K562 (cell line): Measurements from ENCODE around the gene SMU1. TPM values are rescaled to one million over a fixed set of nuclear protein-coding genes. Genes with fewer than 3 reads are reported as not detected.

ENCODE experiments used
- ATAC-seq: fragments of 200-7000 bp; cut with Tn5 transposase; 3 replicates; pipeline ENCODE4 v1.9.1; 2020; ENCODE audit warnings: moderate library complexity
- BruUV-seq: library from RNA; stranded (reverse); fragments of 400-500 nt; replicated peaks from 2 replicates; lab custom pipeline; 2021; lab: Mats Ljungman, UMichigan
- CTCF ChIA-PET: fragments of 300-600 bp; formaldehyde crosslinking; extraction: SDS; loops from one replicate; lab custom pipeline; 2021; ENCODE audit warnings: low intra/inter-chr PET ratio; lab: Yijun Ruan, JAX
- POLR2A ChIA-PET: fragments of 300-600, 350-650 bp; sonication (Branson Sonifier 250); formaldehyde crosslinking; extraction: SDS; loops from one replicate; lab custom pipeline; 2021; ENCODE audit warnings: antibody characterized with exemption, inconsistent platforms; lab: Yijun Ruan, JAX
- DNase-seq, 4 experiments: peaks; one replicate each; pipeline versions ENCODE4 v3.0.0 to v3.0.0-alpha.2; 2011 to 2018; ENCODE audit warnings: low spot score in 3 of 4, mixed read lengths in 3 of 4; ENCODE audit errors: extremely low read depth in 1 of 4
- FAIRE-seq: peaks from 2 replicates; lab custom pipeline; 2011; peaks lifted over from hg19 to GRCh38; lab: Jason Lieb, UNC
- H2AFZ ChIP-seq: 2 replicates; pipeline ENCODE4 v1.6.0; 2011; ENCODE audit warnings: low read depth, low read length, control low read depth, inconsistent platforms
- H3K27ac ChIP-seq: fragments of 200-600 bp; 3 replicates; pipeline ENCODE4 v1.8.0; 2011; ENCODE audit warnings: low read depth, mild to moderate bottlenecking, control low read depth, inconsistent platforms, low read length, moderate library complexity, mixed read lengths; ENCODE audit errors: extremely low read depth
- H3K27me3 ChIP-seq, 2 experiments: fragments of 300-600 bp in 1 of 2; 2 replicates in 1 of 2; 3 replicates in 1 of 2; pipeline versions ENCODE4 v1.6.0 to v1.8.0; 2011; ENCODE audit warnings: inconsistent platforms in 2 of 2, low read length in 2 of 2, mild to moderate bottlenecking in 1 of 2, mixed read lengths in 1 of 2, moderate library complexity in 1 of 2; ENCODE audit not compliant: control insufficient read depth in 2 of 2, insufficient read depth in 2 of 2
- H3K36me3 ChIP-seq: fragments of 300-600 bp; 3 replicates; pipeline ENCODE4 v1.8.0; 2011; ENCODE audit warnings: mild to moderate bottlenecking, low read length, inconsistent platforms; ENCODE audit not compliant: control insufficient read depth, insufficient read depth
- H3K4me1 ChIP-seq, 2 experiments: fragments of 200-600 bp in 1 of 2; replicated peaks in 1 of 2; 2 replicates in 1 of 2; 3 replicates in 1 of 2; pipeline versions ENCODE4 v1.5.1 to v1.8.0; 2011; ENCODE audit warnings: inconsistent platforms in 2 of 2, low read length in 2 of 2, mild to moderate bottlenecking in 1 of 2, mixed read lengths in 1 of 2, moderate library complexity in 1 of 2; ENCODE audit not compliant: control insufficient read depth in 2 of 2, insufficient read depth in 2 of 2
- H3K4me2 ChIP-seq: 2 replicates; pipeline ENCODE4 v1.6.1; 2011; ENCODE audit warnings: low read length, control low read depth, inconsistent platforms, mixed read lengths; ENCODE audit not compliant: insufficient read depth
- H3K4me3 ChIP-seq: fragments of 200-600 bp; sonication (generic), shearing (Covaris generic); 2 replicates; pipeline ENCODE4 v1.5.1; 2016; ENCODE audit warnings: control low read depth, inconsistent platforms
- H3K79me2 ChIP-seq: fragments of 200-600 bp; 3 replicates; pipeline ENCODE4 v1.8.0; 2011; ENCODE audit warnings: low read length, inconsistent platforms; ENCODE audit not compliant: control insufficient read depth, insufficient read depth
- H3K9ac ChIP-seq, 2 experiments: 2 replicates each; pipeline versions ENCODE4 v1.6.0 to v1.6.1; 2011; ENCODE audit warnings: low read depth in 2 of 2, low read length in 2 of 2, control low read depth in 1 of 2, inconsistent platforms in 1 of 2, mild to moderate bottlenecking in 1 of 2, mixed read lengths in 1 of 2; ENCODE audit not compliant: insufficient read depth in 1 of 2
- H3K9me1 ChIP-seq: one replicate; pipeline ENCODE4 v1.6.0; 2011; ENCODE audit warnings: inconsistent platforms, mild to moderate bottlenecking, low read length, moderate library complexity; ENCODE audit not compliant: control insufficient read depth, insufficient read depth
- H3K9me3 ChIP-seq: replicated peaks from 2 replicates; pipeline ENCODE4 v1.5.1; 2011; ENCODE audit warnings: low read depth, low read length, inconsistent platforms; ENCODE audit not compliant: control insufficient read depth, insufficient read depth
- H4K20me1 ChIP-seq: replicated peaks from 2 replicates; pipeline ENCODE4 v1.6.1; 2011; ENCODE audit warnings: low read length, inconsistent platforms, mixed read lengths; ENCODE audit not compliant: control insufficient read depth, insufficient read depth
- FOXA3 ChIP-seq, 2 experiments: fragments of 450-650 bp in 1 of 2; sonication (generic) in 1 of 2; formaldehyde crosslinking; IDR thresholded peaks in 1 of 2; conservative IDR thresholded peaks in 1 of 2; 2 replicates each; pipeline versions ENCODE4 v1.4.0 to v1.8.0; 2020 to 2022; ENCODE audit warnings: mild to moderate bottlenecking in 2 of 2, missing genetic modification reagents in 1 of 2
- HNRNPLL ChIP-seq: fragments of 200-400 bp; formaldehyde crosslinking; IDR thresholded peaks from 2 replicates; pipeline ENCODE4 v1.6.1; 2017; ENCODE audit warnings: low read length, low read depth, mild to moderate bottlenecking; ENCODE audit not compliant: poor library complexity, severe bottlenecking
- KLF16 ChIP-seq: IDR thresholded peaks from 2 replicates; pipeline ENCODE4 v1.6.1; 2016; ENCODE audit warnings: antibody characterized with exemption
- MED1 ChIP-seq: sonication (generic); formaldehyde crosslinking; IDR thresholded peaks from 2 replicates; pipeline ENCODE4 v1.8.1; 2023; ENCODE audit warnings: missing genetic modification reagents, borderline replicate concordance
- NFXL1 ChIP-seq: fragments of 450-650 bp; formaldehyde crosslinking; IDR thresholded peaks from 2 replicates; pipeline ENCODE4 v1.4.0; 2021; ENCODE audit warnings: mild to moderate bottlenecking
- PCBP2 ChIP-seq: fragments of 200-400 bp; formaldehyde crosslinking; IDR thresholded peaks from 2 replicates; pipeline ENCODE4 v1.6.1; 2018; ENCODE audit warnings: low read length, low read depth, mild to moderate bottlenecking, moderate library complexity; ENCODE audit not compliant: poor library complexity, severe bottlenecking
- POLR2G ChIP-seq: fragments of 200-400 bp; formaldehyde crosslinking; IDR thresholded peaks from 2 replicates; pipeline ENCODE4 v1.6.1; 2017; ENCODE audit warnings: low read depth, mild to moderate bottlenecking, antibody characterized with exemption, low read length, moderate library complexity
- PRPF4 ChIP-seq: fragments of 200-400 bp; formaldehyde crosslinking; IDR thresholded peaks from one replicate; pipeline ENCODE4 v1.6.1; 2017; ENCODE audit warnings: low read length, low read depth, mild to moderate bottlenecking; ENCODE audit not compliant: insufficient read depth, poor library complexity, severe bottlenecking
- SREBF2 ChIP-seq: sonication (generic); formaldehyde crosslinking; IDR thresholded peaks from 2 replicates; pipeline ENCODE4 v1.4.0; 2020; ENCODE audit warnings: mild to moderate bottlenecking, missing genetic modification reagents
- XRCC5 ChIP-seq: fragments of 200-400 bp; formaldehyde crosslinking; IDR thresholded peaks from 2 replicates; pipeline ENCODE4 v1.6.1; 2017; ENCODE audit warnings: low read depth, mild to moderate bottlenecking, low read length
- ZNF121 ChIP-seq: sonication (generic); formaldehyde crosslinking; conservative IDR thresholded peaks from 2 replicates; pipeline ENCODE4 v1.8.0; 2022; ENCODE audit warnings: missing genetic modification reagents
- WGBS: fragments of 100-300 bp; shearing (Covaris generic); methylation state at CpG from one replicate; pipeline ENCODE4 v1.1.6; 2016; ENCODE audit warnings: low coverage, mixed read lengths; ENCODE audit not compliant: insufficient coverage; ENCODE audit errors: missing lambda C conversion rate; 5-methylcytosine and 5-hydroxymethylcytosine counted together
- in situ Hi-C: fragments of 300-500 bp; cut with MboI; formaldehyde crosslinking; loops from 4 replicates; pipeline ENCODE4 v1.15.0; 2018; ENCODE audit warnings: inconsistent platforms, mixed read lengths
- intact Hi-C: fragments of 100-400 bp; cut with micrococcal nuclease; formaldehyde crosslinking; loops from 2 replicates; pipeline ENCODE4 v1.14.2; 2022
- polyA plus RNA-seq, 8 experiments: library from polyadenylated mRNA; depleted of rRNA in 4 of 8; stranded (reverse) in 5 of 8; unstranded in 3 of 8; fragments of >200 nt; fragmentation: Nextera tagmentation in 2 of 8; fragmentation: Illumina TruSeq in 1 of 8; extraction: Ambion mirVana in 2 of 8; extraction: Trizol in 1 of 8; gene quantifications; 2 replicates each; pipeline versions ENCODE4 v1.2.1 to v1.2.3, GENCODE V29; 2011 to 2014; ENCODE audit warnings: inconsistent platforms in 1 of 8, missing spikeins in 1 of 8
- total RNA-seq, 7 experiments: library from RNA; depleted of rRNA in 6 of 7; stranded (reverse); fragments of >200 nt in 6 of 7; fragmentation: Illumina TruSeq in 2 of 7; extraction: Trizol in 2 of 7; gene quantifications; 2 replicates each; pipeline versions ENCODE4 v1.2.1 to v1.2.3, GENCODE V29; 2011 to 2021; ENCODE audit warnings: low replicate concordance in 1 of 7
- TF ChIP-seq, protein P1 (sequence below): fragments of 450-650 bp; IDR thresholded peaks from 2 replicates; pipeline ENCODE4 v1.6.1; 2016; ENCODE audit warnings: antibody characterized with exemption
- TF ChIP-seq, protein P2 (sequence below): sonication (generic); formaldehyde crosslinking; IDR thresholded peaks from 2 replicates; pipeline ENCODE4 v1.4.0; 2020; ENCODE audit warnings: mild to moderate bottlenecking, missing genetic modification reagents
- TF ChIP-seq, protein P3 (sequence below): fragments of 250-450 bp; sonication (Bioruptor Pico); IDR thresholded peaks from 2 replicates; pipeline ENCODE4 v1.8.0; 2021; ENCODE audit warnings: mild to moderate bottlenecking, moderate library complexity

SMU1 gene
- total and polyA plus RNA-seq, 9 of the 15 experiments (the other 6 are each of a cell fraction or from before 2014, with no cell fraction given) = 13.2 to 33.4 (median 20.7) TPM

DNA sequence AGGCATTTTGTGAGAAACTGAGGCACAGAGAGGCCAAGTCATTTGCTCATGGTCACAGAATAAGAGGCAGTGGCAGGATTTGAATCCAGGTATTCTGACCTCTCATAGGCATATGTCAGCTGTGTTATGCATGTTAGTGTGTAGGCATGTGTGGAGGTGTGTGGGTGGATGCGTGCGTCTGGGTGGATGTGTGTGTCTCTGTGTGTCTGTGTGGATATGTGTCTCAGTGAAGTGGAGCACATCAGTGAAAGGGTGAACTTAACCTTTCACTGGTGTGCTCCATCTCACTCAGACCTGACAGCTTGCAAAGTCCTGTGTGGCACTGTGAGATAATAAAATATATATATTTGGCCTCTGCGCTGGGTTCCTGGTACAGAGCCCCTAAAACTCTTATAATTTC is 32.0 kb upstream of the SMU1 start:
- 97% methylated on average over 3 of the region's 3 CpGs for WGBS
- TF ChIP-seq XRCC5 = no peak
- TF ChIP-seq, protein P1, sequence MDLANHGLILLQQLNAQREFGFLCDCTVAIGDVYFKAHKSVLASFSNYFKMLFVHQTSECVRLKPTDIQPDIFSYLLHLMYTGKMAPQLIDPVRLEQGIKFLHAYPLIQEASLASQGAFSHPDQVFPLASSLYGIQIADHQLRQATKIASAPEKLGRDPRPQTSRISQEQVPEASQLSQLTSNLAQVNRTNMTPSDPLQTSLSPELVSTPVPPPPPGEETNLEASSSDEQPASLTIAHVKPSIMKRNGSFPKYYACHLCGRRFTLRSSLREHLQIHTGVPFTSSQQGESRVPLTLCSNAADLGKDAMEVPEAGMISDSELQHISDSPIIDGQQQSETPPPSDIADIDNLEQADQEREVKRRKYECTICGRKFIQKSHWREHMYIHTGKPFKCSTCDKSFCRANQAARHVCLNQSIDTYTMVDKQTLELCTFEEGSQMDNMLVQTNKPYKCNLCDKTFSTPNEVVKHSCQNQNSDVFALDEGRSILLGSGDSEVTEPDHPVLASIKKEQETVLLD = no peak
- TF ChIP-seq POLR2G = no peak
- TF ChIP-seq FOXA3 (CRISPR knock-in tag; conservative IDR thresholded peaks at IDR 0.05 in 1 of 2, IDR thresholded peaks at IDR 0.05 in 1 of 2) = no peak
- TF ChIP-seq, protein P2, sequence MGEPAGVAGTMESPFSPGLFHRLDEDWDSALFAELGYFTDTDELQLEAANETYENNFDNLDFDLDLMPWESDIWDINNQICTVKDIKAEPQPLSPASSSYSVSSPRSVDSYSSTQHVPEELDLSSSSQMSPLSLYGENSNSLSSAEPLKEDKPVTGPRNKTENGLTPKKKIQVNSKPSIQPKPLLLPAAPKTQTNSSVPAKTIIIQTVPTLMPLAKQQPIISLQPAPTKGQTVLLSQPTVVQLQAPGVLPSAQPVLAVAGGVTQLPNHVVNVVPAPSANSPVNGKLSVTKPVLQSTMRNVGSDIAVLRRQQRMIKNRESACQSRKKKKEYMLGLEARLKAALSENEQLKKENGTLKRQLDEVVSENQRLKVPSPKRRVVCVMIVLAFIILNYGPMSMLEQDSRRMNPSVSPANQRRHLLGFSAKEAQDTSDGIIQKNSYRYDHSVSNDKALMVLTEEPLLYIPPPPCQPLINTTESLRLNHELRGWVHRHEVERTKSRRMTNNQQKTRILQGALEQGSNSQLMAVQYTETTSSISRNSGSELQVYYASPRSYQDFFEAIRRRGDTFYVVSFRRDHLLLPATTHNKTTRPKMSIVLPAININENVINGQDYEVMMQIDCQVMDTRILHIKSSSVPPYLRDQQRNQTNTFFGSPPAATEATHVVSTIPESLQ (CRISPR knock-in tag) = no peak
- TF ChIP-seq MED1 (CRISPR knock-in tag) = no peak
- no peak for TF ChIP-seq HNRNPLL
- TF ChIP-seq, protein P3, sequence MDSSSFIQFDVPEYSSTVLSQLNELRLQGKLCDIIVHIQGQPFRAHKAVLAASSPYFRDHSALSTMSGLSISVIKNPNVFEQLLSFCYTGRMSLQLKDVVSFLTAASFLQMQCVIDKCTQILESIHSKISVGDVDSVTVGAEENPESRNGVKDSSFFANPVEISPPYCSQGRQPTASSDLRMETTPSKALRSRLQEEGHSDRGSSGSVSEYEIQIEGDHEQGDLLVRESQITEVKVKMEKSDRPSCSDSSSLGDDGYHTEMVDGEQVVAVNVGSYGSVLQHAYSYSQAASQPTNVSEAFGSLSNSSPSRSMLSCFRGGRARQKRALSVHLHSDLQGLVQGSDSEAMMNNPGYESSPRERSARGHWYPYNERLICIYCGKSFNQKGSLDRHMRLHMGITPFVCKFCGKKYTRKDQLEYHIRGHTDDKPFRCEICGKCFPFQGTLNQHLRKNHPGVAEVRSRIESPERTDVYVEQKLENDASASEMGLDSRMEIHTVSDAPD (CRISPR knock-in tag) = no peak
- no peak for TF ChIP-seq PCBP2
- TF ChIP-seq NFXL1 (CRISPR knock-in tag) = no peak
- no peak for TF ChIP-seq KLF16
- no peak for TF ChIP-seq SREBF2 (CRISPR knock-in tag)
- TF ChIP-seq ZNF121 = no peak
- TF ChIP-seq PRPF4 = no peak
- H2AFZ ChIP-seq = no peak overlapping the region
- POLR2A ChIA-PET = interaction anchor here (0.9 to 1.3 kb wide), 3 partner anchors 19 to 131 kb away, joined by 3 read pairs; partner anchors contain the start of gene SPINK4
- peaks cover 16% of the 10 kb centered on the region; the same call in 2 of the 3 replicates for H3K36me3 ChIP-seq
- intact Hi-C loops = no loop called here
- H3K27ac ChIP-seq = no peak overlapping the region
- CTCF ChIA-PET = no interaction called here
- DNase-seq (no peak), ATAC-seq (no peak), FAIRE-seq (no peak)
- no peak overlapping the region for H3K4me3 ChIP-seq
- no peaks in the 10 kb centered on the region for H3K9me3 ChIP-seq
- no TSS peak for BruUV-seq
- no peaks in the 10 kb centered on the region for H3K27me3 ChIP-seq
- in situ Hi-C loops = loop anchor here (10.0 kb wide), 1 partner anchor 126 kb away; no protein-coding TSS in a partner anchor
- peaks cover 3 to 6% of the 10 kb centered on the region in 2 experiments; a peak in 2 of 5 replicates for H3K4me1 ChIP-seq
- H3K79me2 ChIP-seq = no peaks in the 10 kb centered on the region
- H3K4me2 ChIP-seq = no peak overlapping the region
- H3K9ac ChIP-seq = no peak overlapping the region
- no peaks in the 10 kb centered on the region for H3K9me1 ChIP-seq
- H4K20me1 ChIP-seq = no peaks in the 10 kb centered on the region; the same call in 1 of the 2 replicates
